DND-41 (cell line): ENCODE measurements around the gene PRPSAP2.

Experiments
- ATAC-seq: fragments of 200-7000 bp; cut with Tn5 transposase; 3 replicates; pipeline ENCODE4 v1.9.1; 2021; ENCODE audit warnings: low read depth; ENCODE audit not compliant: insufficient read depth
- DNase-seq: peaks from one replicate; pipeline ENCODE4 v3.0.0-alpha.2; 2020
- H2AFZ ChIP-seq: 2 replicates; pipeline ENCODE4 v1.6.0; 2012; ENCODE audit warnings: low read depth, low read length
- H3K27ac ChIP-seq: 2 replicates; pipeline ENCODE4 v1.5.1; 2012; ENCODE audit warnings: low read length, inconsistent platforms
- H3K27me3 ChIP-seq: fragments of 200-600 bp; sonication (generic); 2 replicates; pipeline ENCODE4 v1.6.0; 2012; ENCODE audit warnings: low read length, mild to moderate bottlenecking, inconsistent platforms; ENCODE audit not compliant: insufficient read depth, poor library complexity
- H3K36me3 ChIP-seq: 2 replicates; pipeline ENCODE4 v1.5.1; 2012; ENCODE audit warnings: low read length, inconsistent platforms; ENCODE audit not compliant: insufficient read depth
- H3K4me1 ChIP-seq: 2 replicates; pipeline ENCODE4 v1.5.1; 2012; ENCODE audit warnings: mild to moderate bottlenecking, low read length; ENCODE audit not compliant: insufficient read depth
- H3K4me2 ChIP-seq: 2 replicates; pipeline ENCODE4 v1.6.0; 2012; ENCODE audit warnings: mild to moderate bottlenecking, moderate library complexity, low read length, inconsistent platforms; ENCODE audit not compliant: insufficient read depth
- H3K4me3 ChIP-seq, 2 experiments: fragments of 200-600 bp in 1 of 2; shearing (Covaris generic) in 1 of 2; 2 replicates each; pipeline ENCODE4 v1.5.1; 2012 to 2016; ENCODE audit warnings: inconsistent platforms in 2 of 2, low read length in 2 of 2, mild to moderate bottlenecking in 2 of 2, low read depth in 1 of 2, moderate library complexity in 1 of 2
- H3K79me2 ChIP-seq: 2 replicates; pipeline ENCODE4 v1.6.0; 2012; ENCODE audit warnings: low read length, inconsistent platforms; ENCODE audit not compliant: insufficient read depth
- H3K9ac ChIP-seq: 2 replicates; pipeline ENCODE4 v1.6.0; 2012; ENCODE audit warnings: low read depth, mild to moderate bottlenecking, inconsistent platforms, low read length, moderate library complexity
- H3K9me3 ChIP-seq: 2 replicates; pipeline ENCODE4 v1.5.1; 2012; ENCODE audit warnings: low read length, moderate library complexity, mild to moderate bottlenecking, inconsistent platforms; ENCODE audit not compliant: insufficient read depth, severe bottlenecking
- H4K20me1 ChIP-seq: 2 replicates; pipeline ENCODE4 v1.6.0; 2012; ENCODE audit warnings: low read length; ENCODE audit not compliant: insufficient read depth
- EZH2 ChIP-seq: IDR thresholded peaks from 3 replicates; pipeline ENCODE4 v1.6.1; 2012; ENCODE audit warnings: borderline replicate concordance, low read depth, mild to moderate bottlenecking, moderate library complexity, low read length, inconsistent platforms; ENCODE audit not compliant: severe bottlenecking
- TF ChIP-seq, protein P1 (sequence below): IDR thresholded peaks from 2 replicates; pipeline ENCODE4 v1.5.1; 2012; ENCODE audit warnings: borderline replicate concordance, low read length, moderate library complexity, mild to moderate bottlenecking; ENCODE audit not compliant: poor library complexity, severe bottlenecking; ENCODE audit errors: extremely low read depth

Gene PRPSAP2

DNA sequence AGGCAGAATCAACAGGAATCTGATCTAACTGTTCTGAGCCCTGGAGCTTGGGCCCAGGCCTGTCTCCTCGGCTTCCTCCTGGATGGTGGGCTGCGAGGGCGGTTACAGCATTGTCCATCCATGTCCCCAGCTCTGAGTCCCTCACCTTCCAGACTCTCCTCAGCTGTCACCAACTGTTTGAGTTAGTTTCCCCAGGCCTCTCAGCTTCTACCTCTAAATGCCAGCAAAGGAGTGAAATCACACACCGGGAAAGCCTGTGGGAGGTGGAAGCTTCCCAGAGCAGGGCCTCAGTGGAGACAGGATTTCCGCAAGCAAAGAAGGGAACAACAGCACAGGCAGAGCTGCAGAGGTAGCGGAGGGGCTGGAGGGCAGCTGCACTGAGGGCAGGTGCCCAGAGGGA is 9.4 kb upstream of the PRPSAP2 start:
- Histone ChIP-seq H3K79me2 (no peaks in the 10 kb centered on the region), H4K20me1 (no peaks in the 10 kb centered on the region), H2AFZ (no peak overlapping the region), H3K36me3 (no peaks in the 10 kb centered on the region), H3K4me2 (no peak overlapping the region), H3K9ac (no peak overlapping the region), H3K4me3 (no peak overlapping the region), H3K27ac (no peak overlapping the region), H3K9me3 (no peaks in the 10 kb centered on the region), H3K27me3 (no peaks in the 10 kb centered on the region), H3K4me1 (no peaks in the 10 kb centered on the region)
- ATAC-seq (no peak), DNase-seq (no peak)
- TF ChIP-seq, protein P1, sequence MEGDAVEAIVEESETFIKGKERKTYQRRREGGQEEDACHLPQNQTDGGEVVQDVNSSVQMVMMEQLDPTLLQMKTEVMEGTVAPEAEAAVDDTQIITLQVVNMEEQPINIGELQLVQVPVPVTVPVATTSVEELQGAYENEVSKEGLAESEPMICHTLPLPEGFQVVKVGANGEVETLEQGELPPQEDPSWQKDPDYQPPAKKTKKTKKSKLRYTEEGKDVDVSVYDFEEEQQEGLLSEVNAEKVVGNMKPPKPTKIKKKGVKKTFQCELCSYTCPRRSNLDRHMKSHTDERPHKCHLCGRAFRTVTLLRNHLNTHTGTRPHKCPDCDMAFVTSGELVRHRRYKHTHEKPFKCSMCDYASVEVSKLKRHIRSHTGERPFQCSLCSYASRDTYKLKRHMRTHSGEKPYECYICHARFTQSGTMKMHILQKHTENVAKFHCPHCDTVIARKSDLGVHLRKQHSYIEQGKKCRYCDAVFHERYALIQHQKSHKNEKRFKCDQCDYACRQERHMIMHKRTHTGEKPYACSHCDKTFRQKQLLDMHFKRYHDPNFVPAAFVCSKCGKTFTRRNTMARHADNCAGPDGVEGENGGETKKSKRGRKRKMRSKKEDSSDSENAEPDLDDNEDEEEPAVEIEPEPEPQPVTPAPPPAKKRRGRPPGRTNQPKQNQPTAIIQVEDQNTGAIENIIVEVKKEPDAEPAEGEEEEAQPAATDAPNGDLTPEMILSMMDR, result no peak
- no peak for TF ChIP-seq EZH2

- DNase-seq, result no peak
- Histone ChIP-seq H3K27me3 (no peaks in the 10 kb centered on the region), H3K9ac (no peak overlapping the region), H3K79me2 (no peaks in the 10 kb centered on the region), H4K20me1 (no peaks in the 10 kb centered on the region), H3K9me3 (no peaks in the 10 kb centered on the region), H3K27ac (no peak overlapping the region), H2AFZ (no peak overlapping the region), H3K4me2 (no peak overlapping the region), H3K36me3 (no peaks in the 10 kb centered on the region), H3K4me1 (peaks cover 9% of the 10 kb centered on the region), H3K4me3 (no peak overlapping the region)
- TF ChIP-seq EZH2, result no peak
- no peak for ATAC-seq
These were observed 7.3 kb upstream of the PRPSAP2 start for GRCh38 chr17:18850679-18851078.

DNA sequence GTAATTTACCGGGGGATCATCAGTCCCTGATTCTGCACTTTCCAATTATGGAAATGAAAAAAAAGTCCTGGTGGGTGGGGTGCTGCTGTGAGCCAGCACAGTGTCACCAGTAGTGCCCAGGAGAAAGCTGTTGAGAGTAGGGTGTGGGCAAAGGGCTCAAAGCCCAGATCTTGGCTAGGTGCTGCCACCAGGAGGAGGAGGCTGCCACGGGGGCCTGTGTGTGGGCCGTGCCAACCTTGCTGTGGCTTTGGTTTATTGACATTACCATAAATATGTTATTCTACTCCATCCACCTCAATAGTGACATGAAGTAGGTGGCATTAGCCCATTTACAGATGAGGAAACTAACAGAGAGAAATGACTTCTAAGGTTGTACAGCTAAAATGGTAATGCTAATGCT is 6.7 kb upstream of the PRPSAP2 start:
- no peak overlapping the region for H3K27ac ChIP-seq
- H3K36me3 ChIP-seq, result no peaks in the 10 kb centered on the region
- no peak overlapping the region for H3K4me2 ChIP-seq
- H3K27me3 ChIP-seq, result no peaks in the 10 kb centered on the region
- no peak overlapping the region for H2AFZ ChIP-seq
- ATAC-seq (no peak), DNase-seq (no peak)
- no peaks in the 10 kb centered on the region for H4K20me1 ChIP-seq
- no peaks in the 10 kb centered on the region for H3K79me2 ChIP-seq
- peaks cover 12% of the 10 kb centered on the region for H3K4me1 ChIP-seq
- no peak overlapping the region for H3K4me3 ChIP-seq
- no peak overlapping the region for H3K9ac ChIP-seq
- TF ChIP-seq, protein P1, result no peak
- TF ChIP-seq EZH2, result no peak
- H3K9me3 ChIP-seq, result no peaks in the 10 kb centered on the region

DNA sequence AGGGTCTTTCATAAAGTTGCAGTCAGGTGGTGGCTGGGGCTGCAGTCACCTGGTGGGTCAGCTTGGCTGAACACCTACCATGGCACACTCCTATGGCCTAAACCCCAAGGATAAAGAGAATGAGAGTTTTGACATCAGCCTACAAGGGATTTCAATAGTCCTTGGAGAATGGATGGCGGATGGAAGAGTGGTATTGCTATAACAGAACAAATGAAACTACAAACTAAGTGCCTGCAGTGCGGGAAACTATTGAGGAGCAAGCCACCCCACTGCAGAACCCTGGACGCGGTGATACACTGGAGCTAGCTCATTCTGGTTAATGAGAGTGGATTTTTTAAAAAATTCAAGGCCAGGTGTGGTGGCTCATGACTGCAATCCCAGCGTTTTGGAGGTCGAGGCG is 3.0 kb upstream of the PRPSAP2 start:
- Histone ChIP-seq H3K9me3 (no peaks in the 10 kb centered on the region), H3K4me2 (peak overlapping the region; percentile 92), H3K9ac (peak overlapping the region; percentile 59), H3K27ac (no peak overlapping the region), H3K27me3 (no peaks in the 10 kb centered on the region), H3K36me3 (no peaks in the 10 kb centered on the region), H4K20me1 (no peaks in the 10 kb centered on the region), H3K79me2 (peaks cover 15% of the 10 kb centered on the region), H2AFZ (no peak overlapping the region), H3K4me3 (peak overlapping the region in 1 of 2 experiments; percentile 67; a peak in 1 of 4 replicates), H3K4me1 (peaks cover 38% of the 10 kb centered on the region)
- ATAC-seq, result no peak
- no peak for DNase-seq
- TF ChIP-seq EZH2, result no peak
- TF ChIP-seq, protein P1, result no peak
